Esophagus squamous epithelium (tissue), 4 donors: ENCODE data around the gene CARS1.

Experiments
- POLR2A ChIP-seq, 4 donors: fragments of 450-650 bp; IDR thresholded peaks; one replicate each; pipeline ENCODE4 v1.6.1; 2017; ENCODE audit warnings: antibody characterized with exemption in 4 of 4, mild to moderate bottlenecking in 4 of 4, moderate library complexity in 3 of 4
- TF ChIP-seq, protein P1 (sequence below), 6 experiments: fragments of 450-650 bp in 4 of 6; fragments of 200-600 bp in 2 of 6; sonication (generic) in 2 of 6; IDR thresholded peaks; one replicate each; pipeline ENCODE4 v1.5.1; 2016 to 2019; ENCODE audit warnings: antibody characterized with exemption in 6 of 6, mild to moderate bottlenecking in 4 of 6, moderate library complexity in 4 of 6

DNA sequence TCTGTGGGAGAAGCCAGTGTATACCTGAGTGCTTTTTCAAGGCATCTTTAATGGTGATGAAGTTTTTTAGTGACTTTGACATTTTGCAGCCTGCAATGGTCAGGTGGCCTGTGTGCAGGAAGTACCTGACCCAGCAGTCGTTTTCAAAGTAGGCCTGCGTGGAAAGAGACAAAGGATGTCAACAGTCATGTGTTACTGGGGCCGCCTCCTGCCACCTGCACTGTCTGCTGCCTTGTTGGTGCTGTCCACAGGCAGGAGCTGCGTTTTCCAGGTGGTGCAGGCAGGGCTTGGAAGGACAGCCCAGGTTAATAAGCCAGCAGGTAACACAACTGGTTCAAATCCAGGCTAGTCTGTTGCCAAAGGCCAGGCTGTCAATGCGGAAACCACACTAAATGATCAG lies 38.6 kb downstream of the CARS1 start:
- TF ChIP-seq, protein P1, sequence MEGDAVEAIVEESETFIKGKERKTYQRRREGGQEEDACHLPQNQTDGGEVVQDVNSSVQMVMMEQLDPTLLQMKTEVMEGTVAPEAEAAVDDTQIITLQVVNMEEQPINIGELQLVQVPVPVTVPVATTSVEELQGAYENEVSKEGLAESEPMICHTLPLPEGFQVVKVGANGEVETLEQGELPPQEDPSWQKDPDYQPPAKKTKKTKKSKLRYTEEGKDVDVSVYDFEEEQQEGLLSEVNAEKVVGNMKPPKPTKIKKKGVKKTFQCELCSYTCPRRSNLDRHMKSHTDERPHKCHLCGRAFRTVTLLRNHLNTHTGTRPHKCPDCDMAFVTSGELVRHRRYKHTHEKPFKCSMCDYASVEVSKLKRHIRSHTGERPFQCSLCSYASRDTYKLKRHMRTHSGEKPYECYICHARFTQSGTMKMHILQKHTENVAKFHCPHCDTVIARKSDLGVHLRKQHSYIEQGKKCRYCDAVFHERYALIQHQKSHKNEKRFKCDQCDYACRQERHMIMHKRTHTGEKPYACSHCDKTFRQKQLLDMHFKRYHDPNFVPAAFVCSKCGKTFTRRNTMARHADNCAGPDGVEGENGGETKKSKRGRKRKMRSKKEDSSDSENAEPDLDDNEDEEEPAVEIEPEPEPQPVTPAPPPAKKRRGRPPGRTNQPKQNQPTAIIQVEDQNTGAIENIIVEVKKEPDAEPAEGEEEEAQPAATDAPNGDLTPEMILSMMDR (IDR thresholded peaks at IDR 0.05), result no peak
- TF ChIP-seq POLR2A (IDR thresholded peaks at IDR 0.05), result no peak
